Caco-2 (cell line): Measurements from ENCODE around the gene IMMP2L. TPM values are rescaled to one million over a fixed set of nuclear protein-coding genes. Genes with fewer than 3 reads are reported as not detected.
A peak's percentile ranks its signal among the peaks of the same experiment; 100 is the strongest.

Experiments
- BruUV-seq: library from RNA; stranded (reverse); fragments of 400-500 nt; replicated peaks from 2 replicates; lab custom pipeline; 2021; lab: Mats Ljungman, UMichigan
- CTCF ChIA-PET: fragments of 300-600 bp; sonication (Branson Sonifier 250); formaldehyde crosslinking; loops from one replicate; lab custom pipeline; 2022; ENCODE audit warnings: antibody characterized with exemption; lab: Charles Lee
- POLR2A ChIA-PET: fragments of 300-600 bp; sonication (Branson Sonifier 250); formaldehyde crosslinking; loops from one replicate; lab custom pipeline; 2022; ENCODE audit warnings: antibody characterized with exemption; lab: Charles Lee
- DNase-seq, 2 experiments: peaks; one replicate each; pipeline versions ENCODE4 v3.0.0 to v3.0.0-alpha.2; 2020 to 2022
- H3K27me3 ChIP-seq: replicated peaks from 2 replicates; pipeline ENCODE4 v1.6.0; 2011; ENCODE audit warnings: low read length; ENCODE audit not compliant: control insufficient read depth, insufficient read depth
- H3K36me3 ChIP-seq: 2 replicates; pipeline ENCODE4 v1.5.1; 2011; ENCODE audit warnings: low read length; ENCODE audit not compliant: control insufficient read depth, insufficient read depth
- H3K4me1 ChIP-seq: fragments of 250-450 bp; sonication (Bioruptor Pico); 2 replicates; pipeline ENCODE4 v1.5.1; 2020; ENCODE audit warnings: mild to moderate bottlenecking
- H3K4me3 ChIP-seq: 2 replicates; pipeline ENCODE4 v1.5.1; 2011; ENCODE audit warnings: low read depth, mild to moderate bottlenecking, control low read depth, low read length
- H3K9me3 ChIP-seq: fragments of 250-450 bp; sonication (Bioruptor Pico); 2 replicates; pipeline ENCODE4 v1.5.1; 2020; ENCODE audit warnings: mild to moderate bottlenecking, moderate library complexity
- H3K27ac Mint-ChIP-seq: one replicate; pipeline ENCODE4 v1.8.0; 2022; ENCODE audit warnings: mixed read lengths; ENCODE audit not compliant: unreplicated experiment
- H3K27me3 Mint-ChIP-seq: one replicate; pipeline ENCODE4 v1.8.0; 2022; ENCODE audit warnings: mixed read lengths; ENCODE audit not compliant: insufficient read depth, unreplicated experiment
- H3K36me3 Mint-ChIP-seq: one replicate; pipeline ENCODE4 v1.8.0; 2022; ENCODE audit warnings: mild to moderate bottlenecking, mixed read lengths; ENCODE audit not compliant: insufficient read depth, unreplicated experiment
- H3K4me1 Mint-ChIP-seq: one replicate; pipeline ENCODE4 v1.8.0; 2022; ENCODE audit warnings: low read depth, mixed read lengths; ENCODE audit not compliant: unreplicated experiment
- H3K4me3 Mint-ChIP-seq: one replicate; pipeline ENCODE4 v1.8.0; 2022; ENCODE audit warnings: mild to moderate bottlenecking, moderate library complexity, mixed read lengths; ENCODE audit not compliant: unreplicated experiment
- H3K9me3 Mint-ChIP-seq: one replicate; pipeline ENCODE4 v1.8.0; 2022; ENCODE audit warnings: mixed read lengths; ENCODE audit not compliant: unreplicated experiment
- intact Hi-C: fragments of 100-400 bp; cut with micrococcal nuclease; formaldehyde crosslinking; loops from one replicate; pipeline ENCODE4 v1.10.0; 2022; ENCODE audit not compliant: unreplicated experiment
- total RNA-seq: library from RNA; stranded (reverse); gene quantifications from 2 replicates; pipeline ENCODE4 v1.2.3, GENCODE V29; 2022
- TF ChIP-seq, protein P1 (sequence below), 2 experiments: fragments of 200-600 bp in 1 of 2; IDR thresholded peaks; 1 replicate in 1 of 2; 2 replicates in 1 of 2; pipeline versions ENCODE4 v1.5.1 to v1.8.0; 2011 to 2022; ENCODE audit warnings: antibody characterized with exemption in 1 of 2, control low read depth in 1 of 2, inconsistent platforms in 1 of 2, low read depth in 1 of 2, low read length in 1 of 2, mild to moderate bottlenecking in 1 of 2, moderate library complexity in 1 of 2; ENCODE audit not compliant: insufficient read depth in 1 of 2, severe bottlenecking in 1 of 2, unreplicated experiment in 1 of 2

IMMP2L gene
- total RNA-seq, 1 experiment from 2014 or later: 9.5 TPM

DNA sequence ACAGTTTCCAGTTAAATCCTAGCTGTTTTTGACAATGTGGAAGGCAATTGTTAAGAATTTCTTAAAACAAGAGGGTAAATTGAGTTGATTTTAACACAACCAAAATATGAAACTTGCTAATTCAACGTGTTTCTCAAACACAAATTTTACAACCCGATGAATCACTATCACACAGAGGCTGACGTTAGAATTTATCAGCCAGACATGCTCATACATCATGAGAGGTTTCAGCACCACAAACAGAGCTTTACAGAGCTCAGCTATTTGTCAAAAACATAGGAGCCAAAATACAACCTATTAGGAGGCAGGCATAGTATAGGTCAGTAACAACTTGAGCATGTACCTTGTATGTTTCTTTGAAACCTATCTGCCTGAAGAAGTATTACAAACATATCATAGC is 435.3 kb downstream of the IMMP2L start:
- Mint-ChIP-seq H3K36me3 (no peaks in the 10 kb centered on the region), H3K27ac (no peak overlapping the region), H3K4me1 (no peaks in the 10 kb centered on the region), H3K9me3 (no peaks in the 10 kb centered on the region), H3K27me3 (no peaks in the 10 kb centered on the region), H3K4me3 (no peak overlapping the region)
- Histone ChIP-seq H3K4me1 (no peaks in the 10 kb centered on the region), H3K4me3 (no peak overlapping the region), H3K36me3 (no peaks in the 10 kb centered on the region), H3K9me3 (no peaks in the 10 kb centered on the region), H3K27me3 (no peaks in the 10 kb centered on the region)
- ChIA-PET CTCF (no interaction called here), POLR2A (no interaction called here)
- intact Hi-C loops: no loop called here
- DNase-seq: no peak
- no TSS peak for BruUV-seq
- TF ChIP-seq, protein P1, sequence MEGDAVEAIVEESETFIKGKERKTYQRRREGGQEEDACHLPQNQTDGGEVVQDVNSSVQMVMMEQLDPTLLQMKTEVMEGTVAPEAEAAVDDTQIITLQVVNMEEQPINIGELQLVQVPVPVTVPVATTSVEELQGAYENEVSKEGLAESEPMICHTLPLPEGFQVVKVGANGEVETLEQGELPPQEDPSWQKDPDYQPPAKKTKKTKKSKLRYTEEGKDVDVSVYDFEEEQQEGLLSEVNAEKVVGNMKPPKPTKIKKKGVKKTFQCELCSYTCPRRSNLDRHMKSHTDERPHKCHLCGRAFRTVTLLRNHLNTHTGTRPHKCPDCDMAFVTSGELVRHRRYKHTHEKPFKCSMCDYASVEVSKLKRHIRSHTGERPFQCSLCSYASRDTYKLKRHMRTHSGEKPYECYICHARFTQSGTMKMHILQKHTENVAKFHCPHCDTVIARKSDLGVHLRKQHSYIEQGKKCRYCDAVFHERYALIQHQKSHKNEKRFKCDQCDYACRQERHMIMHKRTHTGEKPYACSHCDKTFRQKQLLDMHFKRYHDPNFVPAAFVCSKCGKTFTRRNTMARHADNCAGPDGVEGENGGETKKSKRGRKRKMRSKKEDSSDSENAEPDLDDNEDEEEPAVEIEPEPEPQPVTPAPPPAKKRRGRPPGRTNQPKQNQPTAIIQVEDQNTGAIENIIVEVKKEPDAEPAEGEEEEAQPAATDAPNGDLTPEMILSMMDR (IDR thresholded peaks at IDR 0.05; ENCODE audit: insufficient read depth in 1 of 2, low read depth in 1 of 2, low read length in 1 of 2, severe bottlenecking in 1 of 2, unreplicated experiment in 1 of 2): no peak

DNA sequence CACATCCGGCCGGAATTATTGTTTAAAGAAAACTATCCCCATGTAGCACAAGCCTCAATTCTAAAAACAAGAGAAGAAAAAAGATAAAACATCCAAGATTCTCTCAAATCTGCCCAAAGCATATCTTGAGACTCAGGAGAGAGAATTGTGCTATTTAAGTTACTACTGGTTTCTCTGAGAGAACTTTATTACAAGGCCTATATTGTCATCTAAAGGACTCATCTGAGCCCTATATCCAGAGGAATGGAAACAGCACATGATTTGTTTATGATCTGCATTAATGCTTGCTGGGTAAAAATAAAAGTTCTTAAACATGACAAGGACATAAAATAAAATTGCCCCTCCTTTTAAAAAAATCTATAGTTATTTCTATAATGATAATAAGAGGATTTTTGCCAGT is 446.3 kb downstream of the IMMP2L start:
- no TSS peak for BruUV-seq
- peaks cover 8% of the 10 kb centered on the region for H3K9me3 Mint-ChIP-seq
- no peak overlapping the region for H3K4me3 ChIP-seq
- CTCF ChIA-PET: no interaction called here
- no peaks in the 10 kb centered on the region for H3K27me3 ChIP-seq
- intact Hi-C loops: no loop called here
- no peaks in the 10 kb centered on the region for H3K36me3 Mint-ChIP-seq
- no peak for DNase-seq
- peaks cover 11% of the 10 kb centered on the region for H3K4me1 Mint-ChIP-seq
- H3K4me1 ChIP-seq: peaks cover 14% of the 10 kb centered on the region
- TF ChIP-seq, protein P1 (IDR thresholded peaks at IDR 0.05; ENCODE audit: insufficient read depth in 1 of 2, low read depth in 1 of 2, low read length in 1 of 2, severe bottlenecking in 1 of 2, unreplicated experiment in 1 of 2): no peak
- H3K4me3 Mint-ChIP-seq: no peak overlapping the region
- no peaks in the 10 kb centered on the region for H3K9me3 ChIP-seq
- H3K27me3 Mint-ChIP-seq: no peaks in the 10 kb centered on the region
- POLR2A ChIA-PET: no interaction called here
- no peaks in the 10 kb centered on the region for H3K36me3 ChIP-seq
- no peak overlapping the region for H3K27ac Mint-ChIP-seq

DNA sequence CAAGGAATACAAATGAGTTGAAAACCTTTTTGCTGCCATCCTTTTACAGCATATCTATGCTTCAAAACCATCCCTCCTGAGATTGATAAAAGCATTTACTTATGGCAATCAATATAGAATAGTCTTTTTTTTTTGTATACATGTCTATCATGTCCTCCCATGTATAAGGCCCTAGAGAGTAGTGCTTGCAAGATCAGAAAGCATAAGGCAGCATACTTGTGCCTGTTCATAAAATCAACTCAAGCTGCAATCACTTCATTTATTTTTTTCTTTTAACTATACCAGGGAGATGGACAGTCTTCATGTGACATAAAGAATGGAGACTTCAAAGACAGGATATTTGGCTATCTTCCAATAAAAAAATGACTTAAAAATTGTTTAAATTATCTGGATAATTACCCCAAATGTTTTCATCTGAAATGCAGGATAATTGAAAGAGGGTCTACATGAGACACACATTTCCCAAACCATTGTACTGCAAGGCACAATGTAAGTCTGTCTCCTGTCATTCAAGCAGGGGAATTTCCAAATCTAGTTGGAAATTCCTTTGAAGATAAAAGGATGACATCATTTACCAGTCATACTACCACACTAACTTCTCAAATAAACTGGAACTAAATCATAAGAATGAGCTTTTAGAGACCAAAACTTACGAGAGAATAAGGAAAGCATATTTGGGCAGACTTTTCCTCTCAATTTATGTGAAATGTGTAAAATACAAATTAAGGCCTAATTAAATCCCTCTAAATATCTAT is 448.9 kb downstream of the IMMP2L start:
- H3K4me3 ChIP-seq: no peak overlapping the region
- Mint-ChIP-seq H3K27ac (peak overlapping the region; percentile 59), H3K9me3 (peaks cover 9% of the 10 kb centered on the region), H3K4me1 (peaks cover 11% of the 10 kb centered on the region), H3K27me3 (no peaks in the 10 kb centered on the region), H3K36me3 (no peaks in the 10 kb centered on the region), H3K4me3 (no peak overlapping the region)
- H3K4me1 ChIP-seq: peaks cover 14% of the 10 kb centered on the region
- TF ChIP-seq, protein P1 (IDR thresholded peaks at IDR 0.05; ENCODE audit: insufficient read depth in 1 of 2, low read depth in 1 of 2, low read length in 1 of 2, severe bottlenecking in 1 of 2, unreplicated experiment in 1 of 2): no peak
- H3K36me3 ChIP-seq: no peaks in the 10 kb centered on the region
- DNase-seq: no peak
- ChIA-PET CTCF (no interaction called here), POLR2A (no interaction called here)
- intact Hi-C loops: no loop called here
- no TSS peak for BruUV-seq
- H3K9me3 ChIP-seq: no peaks in the 10 kb centered on the region
- no peaks in the 10 kb centered on the region for H3K27me3 ChIP-seq
